ENCODE data around the gene NNT.
"Not testable (repeated sequence)": the region's sequence is repeated elsewhere in the genome, so short reads cannot be mapped to it uniquely, and the experiment has no call there.

Gene NNT

DNA sequence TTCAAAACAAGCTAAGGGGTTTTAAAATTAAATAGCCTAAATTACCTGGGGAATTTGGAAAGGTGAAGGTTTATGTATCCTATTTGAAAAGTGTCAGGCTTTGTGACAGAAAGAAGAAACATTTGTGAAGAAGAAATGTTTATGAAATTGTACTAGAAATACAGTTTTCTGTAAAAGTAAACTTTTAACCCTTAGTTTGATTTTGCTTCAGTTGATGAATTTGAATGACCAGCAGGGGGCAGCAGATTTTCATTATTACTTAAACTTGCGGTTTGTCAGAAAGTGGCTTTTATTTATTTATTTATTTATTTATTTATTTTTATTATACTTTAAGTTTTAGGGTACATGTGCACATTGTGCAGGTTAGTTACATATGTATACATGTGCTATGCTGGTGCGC lies 58.1 kb downstream of the NNT start:
- no peak for DNase-seq (ENCODE audit: extremely low read depth in 1 of 2, low read depth in 1 of 2)

DNA sequence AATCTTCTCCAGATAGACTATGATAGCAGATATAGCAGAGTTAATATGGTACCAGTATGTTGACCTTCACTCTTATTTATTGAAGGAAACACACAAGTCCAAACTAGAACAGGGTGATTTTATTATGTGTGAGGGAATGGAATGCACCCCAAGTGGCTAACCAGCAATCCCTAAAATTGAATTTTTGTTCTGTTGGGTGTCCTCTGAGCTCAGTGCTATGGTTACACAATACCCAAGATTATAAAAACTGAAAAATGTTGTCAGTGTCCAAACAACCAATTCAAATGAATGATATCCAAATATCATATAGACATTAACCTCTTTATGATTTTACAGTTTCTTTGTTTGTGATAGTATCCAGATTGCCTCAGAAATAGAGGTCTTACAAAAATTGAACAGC lies 60.9 kb downstream of the NNT start:
- no peak for DNase-seq (ENCODE audit: extremely low read depth in 1 of 2, low read depth in 1 of 2)

DNA sequence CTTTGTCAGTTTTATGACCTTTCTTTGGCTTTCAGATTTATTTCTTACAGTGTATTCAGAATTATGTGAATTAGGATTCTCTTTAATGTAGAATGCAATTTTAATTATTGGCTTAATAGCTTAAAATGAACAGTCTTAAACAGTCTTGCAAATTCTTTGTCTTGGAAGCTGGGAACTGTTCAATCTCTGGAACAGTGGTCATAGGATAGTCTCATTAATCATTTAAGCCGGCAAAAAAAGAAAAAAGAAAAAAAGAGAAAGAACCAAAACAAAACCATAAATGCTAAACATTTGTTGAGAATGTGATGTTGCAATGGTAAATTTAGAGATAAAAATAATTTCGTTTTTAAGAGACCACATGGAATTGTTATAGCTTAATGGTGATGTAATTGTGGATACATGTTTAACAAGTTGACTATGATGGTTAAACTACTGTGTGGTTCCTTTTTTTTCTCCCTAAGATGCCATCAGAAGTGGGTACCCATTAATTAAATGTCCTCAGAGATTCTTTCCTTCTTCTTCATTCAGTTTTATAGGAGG lies 61.6 kb downstream of the NNT start:
- no peak for DNase-seq (ENCODE audit: extremely low read depth in 1 of 2, low read depth in 1 of 2)

DNA sequence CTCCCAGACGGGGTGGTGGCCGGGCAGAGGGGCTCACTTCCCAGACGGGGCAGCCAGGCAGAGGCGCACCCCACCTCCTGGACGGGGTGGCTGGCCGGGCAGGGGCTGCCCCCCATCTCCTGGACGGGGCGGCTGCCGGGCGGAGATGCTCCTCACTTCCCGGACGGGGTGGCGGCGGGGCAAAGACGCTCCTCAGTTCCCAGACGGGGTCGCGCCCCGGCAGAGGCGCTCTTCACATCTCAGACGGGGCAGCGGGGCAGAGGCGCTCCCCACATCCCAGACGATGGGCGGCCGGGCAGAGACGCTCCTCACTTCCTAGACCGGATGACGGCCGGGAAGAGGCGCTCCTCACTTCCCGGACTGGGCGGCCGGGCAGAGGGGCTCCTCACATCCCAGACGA lies 62.8 kb downstream of the NNT start:
- not testable (repeated sequence) for DNase-seq (ENCODE audit: extremely low read depth in 1 of 2, low read depth in 1 of 2)

DNA sequence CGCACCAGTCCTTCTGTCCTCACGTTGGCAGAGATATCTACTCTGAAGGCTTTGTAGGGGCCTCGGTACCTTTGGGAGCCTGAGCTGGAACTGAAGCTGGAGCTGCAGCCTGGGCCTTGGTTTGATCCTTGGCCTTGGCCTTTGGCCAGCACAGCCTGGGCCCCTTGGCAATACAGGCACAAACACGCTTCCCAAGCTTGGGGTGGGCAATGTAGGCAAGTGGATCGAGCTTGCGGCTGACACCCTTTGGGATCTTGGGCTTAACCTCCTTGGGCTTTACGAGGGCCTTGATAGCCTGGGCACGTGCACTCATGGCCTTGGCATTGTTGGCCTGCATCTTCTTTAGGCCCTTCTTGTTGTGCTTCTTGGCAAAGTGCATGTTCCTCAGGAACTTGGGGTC lies 63.7 kb downstream of the NNT start:
- DNase-seq (ENCODE audit: extremely low read depth in 1 of 2, low read depth in 1 of 2): not testable (repeated sequence)

DNA sequence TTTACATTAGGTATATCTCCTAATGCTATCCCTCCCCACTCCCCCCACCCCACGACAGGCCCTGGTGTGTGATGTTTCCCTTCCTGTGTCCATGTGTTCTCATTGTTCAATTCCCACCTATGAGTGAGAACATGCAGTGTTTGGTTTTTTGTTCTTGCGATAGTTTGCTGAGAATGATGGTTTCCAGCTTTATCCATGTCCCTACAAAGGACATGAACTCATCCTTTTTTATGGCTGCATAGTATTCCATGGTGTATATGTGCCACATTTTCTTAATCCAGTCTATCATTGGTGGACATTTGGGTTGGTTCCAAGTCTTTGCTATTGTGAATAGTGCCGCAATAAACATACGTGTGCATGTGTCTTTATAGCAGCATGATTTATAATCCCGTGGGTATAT lies 64.4 kb downstream of the NNT start:
- not testable (repeated sequence) for DNase-seq (ENCODE audit: extremely low read depth in 1 of 2, low read depth in 1 of 2)

DNA sequence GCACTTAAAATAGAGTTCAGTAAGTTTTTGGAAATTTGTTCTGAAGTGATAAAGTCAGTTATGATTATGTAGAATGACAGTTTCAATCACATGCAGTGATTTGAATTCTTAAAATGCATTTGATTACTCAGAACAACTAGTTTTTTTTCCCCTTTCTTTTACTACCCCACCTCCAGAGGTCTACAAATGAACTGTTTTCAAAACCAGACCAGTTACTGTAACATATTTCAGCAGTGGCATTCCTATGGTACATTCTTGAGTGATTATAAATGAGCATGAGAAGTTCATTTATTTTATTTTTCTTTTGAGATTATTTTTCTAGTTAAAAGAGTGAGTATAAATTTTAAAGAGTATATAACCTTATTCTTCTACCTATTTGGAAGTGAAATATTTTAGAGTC lies 71.6 kb downstream of the NNT start:
- no peak for DNase-seq (ENCODE audit: extremely low read depth in 1 of 2, low read depth in 1 of 2)

DNA sequence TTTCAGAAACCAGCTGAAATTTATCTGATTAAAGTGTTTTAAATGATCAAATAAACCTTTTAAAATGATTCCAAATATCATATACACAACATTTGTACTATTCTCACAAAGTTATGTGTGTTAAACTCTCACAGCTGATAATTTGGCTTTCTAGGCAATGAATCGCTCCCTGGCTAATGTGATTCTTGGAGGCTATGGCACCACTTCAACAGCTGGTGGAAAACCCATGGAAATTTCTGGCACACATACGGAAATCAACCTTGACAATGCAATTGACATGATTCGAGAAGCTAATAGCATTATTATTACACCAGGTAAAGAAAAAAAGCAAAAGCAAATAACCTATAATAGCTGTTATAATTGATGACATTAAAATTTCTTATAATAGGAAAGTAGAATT lies 72.4 kb downstream of the NNT start:
- no peak for DNase-seq (ENCODE audit: extremely low read depth in 1 of 2, low read depth in 1 of 2)

DNA sequence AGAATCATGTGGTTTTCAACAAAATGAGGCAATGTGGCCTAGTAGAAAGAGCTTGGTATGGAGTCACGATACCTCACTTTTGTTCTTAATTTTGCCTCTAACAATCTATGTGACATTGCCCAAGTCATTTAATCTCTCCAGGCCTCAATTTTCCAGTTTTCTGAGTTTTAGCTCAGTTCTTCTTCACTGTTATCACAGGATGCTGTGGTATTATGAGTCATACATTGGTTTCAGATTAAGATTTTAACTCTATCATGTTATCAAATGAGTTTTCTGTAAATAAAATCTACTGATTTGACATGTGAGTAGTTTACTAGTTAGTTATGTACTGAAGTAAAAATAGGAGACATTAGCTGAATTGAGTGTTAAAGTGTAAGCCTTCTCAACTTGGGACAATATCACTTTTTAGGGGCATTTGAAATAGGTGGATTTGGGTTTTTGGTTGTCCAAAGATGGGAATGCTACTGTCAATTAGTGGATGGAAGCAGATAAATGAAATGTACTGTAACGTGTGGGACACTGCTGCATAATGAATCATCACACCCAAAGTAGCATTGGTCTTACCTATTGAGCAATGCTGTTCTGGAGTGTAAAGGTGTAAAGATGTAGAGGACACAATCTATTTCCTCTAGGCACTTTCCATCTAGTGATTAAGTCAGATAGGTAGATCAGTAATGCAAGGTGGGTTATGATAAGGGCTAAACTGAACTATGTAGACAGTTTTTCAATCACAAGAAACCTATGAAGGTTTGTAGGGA lies 73.3 kb downstream of the NNT start:
- no peak for DNase-seq (ENCODE audit: extremely low read depth in 1 of 2, low read depth in 1 of 2)

DNA sequence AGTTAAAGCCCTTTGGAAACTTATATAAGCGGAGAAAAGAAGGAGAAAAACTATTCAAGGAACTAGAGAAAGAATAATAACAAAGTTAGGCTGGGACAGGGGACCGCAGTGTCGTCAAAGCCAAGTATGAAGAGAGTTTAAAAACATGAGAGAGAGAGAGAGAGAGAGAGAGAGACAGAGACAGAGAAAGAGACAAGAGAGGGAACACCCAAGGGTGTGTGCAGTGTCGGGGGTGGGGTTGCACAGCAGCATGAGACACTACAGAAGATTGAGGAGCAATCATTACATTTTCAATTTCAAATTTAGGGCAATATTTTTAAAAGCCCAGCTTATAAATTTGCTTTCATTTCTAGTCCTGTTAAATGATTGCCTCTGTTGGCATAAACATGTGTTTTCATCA lies 74.3 kb downstream of the NNT start:
- DNase-seq (ENCODE audit: extremely low read depth in 1 of 2, low read depth in 1 of 2): no peak

DNA sequence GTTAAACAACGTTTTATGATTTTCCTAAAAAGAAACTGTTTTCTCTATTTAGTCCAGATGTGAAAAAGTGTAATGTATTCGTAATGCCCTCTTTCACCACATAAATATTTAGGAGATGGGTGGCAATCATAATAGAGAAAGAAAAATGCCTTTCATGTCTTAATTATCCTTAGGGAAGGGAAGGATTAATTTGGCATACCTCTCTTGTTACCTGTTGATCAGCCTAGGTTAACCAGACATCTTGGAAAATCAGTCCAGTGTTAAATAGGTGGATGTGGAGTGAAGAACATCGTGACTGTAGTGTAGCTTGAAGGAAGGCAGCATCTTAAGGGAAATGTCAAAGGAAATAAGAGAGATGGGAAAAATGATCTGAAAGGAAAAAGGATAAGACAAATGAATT lies 76.2 kb downstream of the NNT start:
- no peak for DNase-seq (ENCODE audit: extremely low read depth in 1 of 2, low read depth in 1 of 2)

DNA sequence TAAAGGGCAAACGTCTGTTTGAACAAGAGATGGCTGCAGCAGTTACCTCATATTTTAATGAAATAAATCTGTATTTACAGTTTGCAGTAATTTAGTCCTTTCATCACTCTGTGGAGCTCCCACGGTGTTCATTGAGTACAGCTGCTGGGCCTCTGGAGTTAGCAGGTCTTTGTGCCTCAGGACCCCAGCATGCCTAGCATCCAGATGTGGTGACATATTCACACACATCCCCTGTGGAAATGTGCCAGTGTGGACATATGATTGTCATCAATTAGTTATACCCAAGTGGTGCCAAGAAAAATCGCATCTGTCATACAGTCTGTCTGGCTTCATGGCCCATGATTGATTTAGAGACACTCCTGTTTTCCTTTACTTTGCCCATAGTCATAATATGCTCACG lies 77.3 kb downstream of the NNT start:
- DNase-seq (ENCODE audit: extremely low read depth in 1 of 2, low read depth in 1 of 2): no peak

DNA sequence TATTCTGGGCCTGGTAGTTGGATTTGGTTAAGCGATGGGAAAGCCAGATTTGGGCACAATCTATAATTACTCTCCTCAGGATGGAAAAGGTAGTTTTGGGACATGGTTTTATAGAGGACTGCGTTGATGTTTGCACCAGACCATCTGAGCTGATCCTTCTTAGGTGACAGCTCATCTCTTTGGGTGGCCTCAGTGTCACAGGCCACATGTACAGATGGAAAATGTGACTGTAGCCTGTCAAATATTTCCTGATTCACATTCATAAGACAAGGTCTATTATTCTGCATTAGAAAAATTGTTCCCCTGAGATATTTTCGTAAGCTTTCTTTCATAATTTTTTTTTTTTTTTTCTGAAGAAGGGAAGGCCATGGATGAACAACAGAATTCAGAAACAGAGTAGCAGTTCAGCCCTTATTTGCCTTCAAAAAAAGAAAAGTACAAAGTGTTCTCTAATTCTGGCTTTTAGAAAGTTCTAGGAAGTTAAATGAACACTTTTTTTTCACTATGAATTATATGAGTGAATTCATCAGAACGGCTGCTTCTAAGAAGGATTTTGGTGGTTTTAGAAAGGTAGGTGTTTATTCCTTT lies 81.0 kb downstream of the NNT start:
- DNase-seq (ENCODE audit: extremely low read depth in 1 of 2, low read depth in 1 of 2): no peak

DNA sequence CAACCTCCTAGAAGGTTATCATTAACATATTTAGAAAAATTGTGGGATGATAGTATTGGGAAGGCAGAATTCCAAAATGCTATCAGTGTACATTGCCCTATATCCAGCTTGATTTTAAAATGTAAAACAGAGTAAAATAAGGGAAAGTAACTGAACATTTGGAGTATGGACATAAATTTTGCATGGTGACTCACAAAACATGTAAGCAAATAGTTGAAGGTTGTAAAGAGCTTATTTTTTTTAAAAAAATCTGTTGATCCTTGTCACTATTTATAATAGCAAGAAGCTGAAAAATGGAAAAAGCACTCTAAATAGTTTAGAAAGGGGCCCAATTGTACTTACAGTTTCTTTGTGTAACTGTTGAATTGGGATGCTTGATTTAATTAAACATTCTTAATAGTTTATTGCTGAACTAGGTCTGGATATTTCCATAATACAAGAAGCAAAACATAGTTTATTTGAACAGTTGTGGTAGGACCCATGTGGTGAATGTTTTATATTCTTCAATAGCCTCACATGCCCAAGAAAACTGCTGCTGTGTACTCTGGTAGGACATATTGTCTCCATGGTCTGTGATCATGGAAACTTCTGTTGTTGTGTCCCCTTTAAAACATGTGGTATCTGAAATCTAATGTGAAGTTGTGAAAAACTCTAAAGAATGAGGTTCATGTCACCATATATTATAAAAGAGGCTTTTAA lies 82.4 kb downstream of the NNT start:
- DNase-seq (ENCODE audit: extremely low read depth in 1 of 2, low read depth in 1 of 2): no peak

DNA sequence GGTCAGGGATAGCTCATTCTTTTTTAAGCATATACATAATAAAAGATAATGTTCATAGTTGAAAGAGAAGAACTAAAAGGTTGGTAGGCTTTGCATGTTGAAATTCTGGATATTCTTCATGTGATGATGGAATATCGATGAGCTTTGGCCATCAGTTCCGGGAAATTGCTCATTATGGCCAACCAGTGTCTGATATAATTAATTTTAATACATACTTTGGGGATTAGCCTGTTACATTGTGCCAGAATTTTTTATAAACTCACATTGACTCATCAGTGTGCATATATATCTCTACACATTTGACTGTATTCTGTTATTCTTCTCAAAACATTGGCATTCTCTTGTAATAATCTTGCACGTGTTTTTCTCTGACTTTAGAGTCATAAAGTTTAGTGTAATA lies 84.3 kb downstream of the NNT start:
- DNase-seq (ENCODE audit: extremely low read depth in 1 of 2, low read depth in 1 of 2): no peak

DNA sequence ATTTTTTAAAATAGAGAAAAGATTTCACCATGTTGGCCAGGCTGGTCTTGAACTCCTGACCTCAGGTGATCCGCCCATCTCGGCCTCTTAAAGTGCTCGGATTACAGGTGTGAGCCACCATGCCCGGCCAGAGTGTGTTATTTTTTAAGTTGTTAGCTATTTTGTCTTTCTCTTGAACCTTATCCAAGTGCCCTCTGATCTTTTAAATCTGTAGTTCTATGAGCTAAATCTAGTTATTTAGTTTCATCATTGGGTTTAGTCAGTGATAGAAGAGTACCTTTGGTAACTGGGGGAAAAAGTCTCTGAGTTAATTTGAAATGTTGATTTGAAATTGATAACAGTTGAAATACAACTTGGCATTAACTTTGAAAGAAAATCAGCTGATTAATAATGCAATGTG lies 88.3 kb downstream of the NNT start:
- no peak for DNase-seq (ENCODE audit: extremely low read depth in 1 of 2, low read depth in 1 of 2)

DNA sequence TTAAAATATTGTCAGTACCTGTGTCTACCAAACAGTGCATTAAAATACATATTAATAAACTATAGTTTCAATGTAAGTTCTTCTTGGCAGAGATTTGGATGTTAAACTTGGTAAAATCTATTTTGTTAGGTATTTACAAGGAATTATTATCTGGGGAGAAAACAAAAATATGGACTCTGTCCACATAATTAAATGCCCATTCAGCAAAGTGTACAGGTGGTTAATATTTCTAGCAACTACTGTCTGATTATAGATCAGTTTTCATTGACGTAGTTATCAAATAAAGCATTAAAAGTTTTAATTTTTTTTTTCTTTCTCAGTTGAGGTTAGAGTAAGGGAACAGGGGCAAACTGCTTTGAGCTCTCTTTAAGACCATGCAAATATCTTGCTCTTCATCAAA lies 88.9 kb downstream of the NNT start:
- DNase-seq (ENCODE audit: extremely low read depth in 1 of 2, low read depth in 1 of 2): no peak

DNA sequence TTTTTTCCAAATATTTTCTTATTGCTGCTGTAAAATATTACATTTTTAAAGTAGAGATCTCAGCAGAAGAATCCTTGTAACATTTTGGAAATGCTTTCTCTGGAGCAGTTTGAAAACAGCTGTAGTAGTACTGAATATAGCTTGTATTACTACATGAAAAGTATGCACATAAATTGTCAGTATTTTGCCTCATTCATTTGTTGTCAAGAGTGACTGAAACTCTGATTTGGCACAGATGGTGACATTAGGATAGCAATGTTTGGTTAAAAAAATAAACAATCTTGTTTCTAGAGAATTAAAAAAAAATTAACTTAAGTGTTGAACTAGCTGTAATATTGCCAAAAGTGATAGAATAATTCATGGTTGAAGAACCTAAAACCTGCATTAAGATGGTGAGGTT lies 90.4 kb downstream of the NNT start:
- no peak for DNase-seq (ENCODE audit: extremely low read depth in 1 of 2, low read depth in 1 of 2)

DNA sequence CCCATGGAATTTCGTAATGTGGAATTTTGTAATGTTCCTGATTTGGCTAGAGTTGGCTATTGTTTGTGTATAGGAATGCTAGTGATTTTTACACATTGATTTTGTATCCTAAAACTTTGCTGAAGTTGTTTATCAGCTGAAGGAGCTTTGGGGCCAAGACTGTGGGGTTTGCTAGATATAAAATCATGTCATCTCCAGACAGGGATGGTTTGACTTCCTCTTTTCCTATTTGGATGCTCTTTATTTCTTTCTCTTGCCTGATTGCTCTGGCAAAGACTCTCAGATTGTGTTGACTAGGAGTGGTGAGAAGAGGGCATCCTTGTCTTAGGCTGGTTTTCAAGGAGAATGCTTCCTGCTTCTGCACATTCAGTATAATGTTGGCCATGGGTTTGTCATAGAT lies 91.0 kb downstream of the NNT start:
- no peak for DNase-seq (ENCODE audit: extremely low read depth in 1 of 2, low read depth in 1 of 2)

DNA sequence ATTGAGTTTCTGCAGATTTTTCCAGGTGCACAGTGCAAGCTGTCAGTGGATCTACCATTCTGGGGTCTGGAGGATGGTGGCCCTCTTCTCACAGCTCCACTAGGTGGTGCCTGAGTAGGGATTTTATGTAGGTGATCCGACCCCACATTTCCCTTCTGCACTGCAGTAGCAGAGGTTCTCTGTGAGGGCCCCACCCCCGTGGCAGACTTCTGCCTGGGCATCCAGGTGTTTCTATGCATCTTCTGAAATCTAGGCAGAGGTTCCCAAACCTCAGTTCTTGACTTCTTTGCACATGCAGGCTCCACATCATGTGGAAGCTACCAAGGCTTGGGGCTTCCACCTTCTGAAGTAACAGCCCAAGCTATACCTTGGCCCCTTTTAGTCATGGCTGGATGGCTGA lies 93.5 kb downstream of the NNT start:
- not testable (repeated sequence) for DNase-seq (ENCODE audit: extremely low read depth in 1 of 2, low read depth in 1 of 2)

DNA sequence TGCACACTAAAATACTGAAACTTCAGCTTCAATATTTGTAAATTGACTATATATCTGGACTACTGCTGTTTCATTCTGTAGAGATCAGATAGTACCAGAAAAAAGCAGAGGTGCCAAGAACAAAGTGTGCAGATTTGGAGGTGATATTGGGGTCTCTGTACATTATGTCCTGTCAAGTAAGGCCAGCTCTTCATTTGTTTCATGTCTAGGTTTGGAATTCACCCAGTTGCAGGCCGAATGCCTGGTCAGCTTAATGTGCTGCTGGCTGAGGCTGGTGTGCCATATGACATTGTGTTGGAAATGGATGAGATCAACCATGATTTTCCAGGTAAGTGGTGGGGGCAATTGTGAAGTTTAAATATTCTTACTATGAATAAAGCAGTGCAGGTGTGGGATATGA lies 96.9 kb downstream of the NNT start:
- no peak for DNase-seq (ENCODE audit: extremely low read depth in 1 of 2, low read depth in 1 of 2)

DNA sequence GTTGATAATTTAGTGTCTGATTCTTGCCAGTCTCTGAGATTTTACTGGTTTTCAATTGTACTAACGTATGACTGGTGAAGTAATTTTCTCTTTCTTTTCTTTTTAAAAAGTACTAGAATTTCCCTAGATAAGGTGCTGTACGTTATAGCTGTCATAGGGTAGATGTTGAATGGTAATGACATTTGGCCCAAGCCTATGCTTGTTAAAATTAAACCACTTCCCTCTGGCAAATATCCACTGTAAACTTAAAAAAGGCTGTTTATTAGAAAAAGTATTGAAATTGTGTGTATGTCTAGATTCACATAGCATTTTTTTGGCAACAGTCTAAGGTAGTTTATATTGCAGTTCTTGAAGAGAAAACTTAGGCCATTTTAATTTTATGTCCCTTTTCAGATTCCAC lies 97.6 kb downstream of the NNT start:
- DNase-seq (ENCODE audit: extremely low read depth in 1 of 2, low read depth in 1 of 2): no peak

All from activated CD8-positive, alpha-beta memory T cell treated with anti-CD3 and anti-CD28 coated beads for 1 hour (primary cell).